Frontal cortex (tissue), 4 donors: ENCODE results near the gene RGS18. TPM values are rescaled to one million over a fixed set of nuclear protein-coding genes. Genes with fewer than 3 reads are reported as not detected.
"Not testable (repeated sequence)": the region's sequence is repeated elsewhere in the genome, so short reads cannot be mapped to it uniquely, and the experiment has no call there.

Source experiments
- DNase-seq, 2 donors: peaks; one replicate each; pipeline ENCODE4 v3.0.0; 2012; ENCODE audit warnings: low spot score in 2 of 2
- FAIRE-seq: peaks from 2 replicates; lab custom pipeline; 2012; peaks lifted over from hg19 to GRCh38; lab: Jason Lieb, UNC
- total RNA-seq: library from RNA; depleted of rRNA; stranded (reverse); fragments of >200 nt; gene quantifications from one replicate; pipeline ENCODE4 v1.2.3, GENCODE V29; 2014
- donor health status: control.
- donor health status: control.
- donor health status: control.

RGS18 gene, protein sequence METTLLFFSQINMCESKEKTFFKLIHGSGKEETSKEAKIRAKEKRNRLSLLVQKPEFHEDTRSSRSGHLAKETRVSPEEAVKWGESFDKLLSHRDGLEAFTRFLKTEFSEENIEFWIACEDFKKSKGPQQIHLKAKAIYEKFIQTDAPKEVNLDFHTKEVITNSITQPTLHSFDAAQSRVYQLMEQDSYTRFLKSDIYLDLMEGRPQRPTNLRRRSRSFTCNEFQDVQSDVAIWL
- total RNA-seq: 0.41 TPM

DNA sequence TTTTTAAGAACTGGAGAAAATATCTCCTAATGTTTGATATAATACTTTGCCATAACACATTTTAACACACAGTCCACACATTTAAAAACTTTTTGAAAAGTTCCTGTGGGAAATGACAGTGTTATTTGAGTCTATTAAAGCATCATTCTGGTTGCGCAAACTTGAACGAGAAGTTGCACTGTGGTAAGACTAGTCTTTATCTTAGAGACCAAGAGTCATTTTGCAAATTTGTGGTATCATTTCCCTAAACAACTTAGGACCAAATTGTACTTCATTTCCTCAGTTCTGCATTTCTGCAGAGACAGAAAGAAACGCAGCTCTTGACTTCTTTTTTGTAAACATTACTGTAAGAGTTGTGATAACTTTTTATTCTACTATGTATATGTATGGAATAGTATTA is at the start of gene RGS18:
Gene RGS18, plus strand, starts transcription at position 282 of the 400 bp plus-strand sequence. CDS start 176 bp downstream, outside the sequence.
- DNase-seq: no peak
- no peak for FAIRE-seq

DNA sequence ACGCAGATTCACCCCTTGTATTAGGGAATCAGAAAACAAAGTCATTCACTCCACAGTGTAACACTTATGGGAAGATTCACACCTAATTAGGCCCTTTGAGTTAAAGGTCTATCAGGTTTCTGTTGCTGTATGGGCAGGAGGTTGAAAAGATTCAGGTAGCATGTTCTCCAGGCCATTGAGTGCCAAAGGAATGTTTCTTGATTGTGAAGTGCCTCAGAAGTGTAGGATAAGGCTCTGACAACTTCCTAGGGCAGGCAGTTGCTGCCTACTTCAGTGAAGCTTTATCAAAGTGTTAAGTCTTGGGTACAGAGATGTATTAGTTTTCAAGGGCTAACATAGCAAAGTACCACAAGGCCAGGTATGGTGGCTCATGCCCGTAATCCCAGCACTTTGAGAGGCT is 48.7 kb upstream of the RGS18 start:
- DNase-seq: no peak
- FAIRE-seq: no peak

DNA sequence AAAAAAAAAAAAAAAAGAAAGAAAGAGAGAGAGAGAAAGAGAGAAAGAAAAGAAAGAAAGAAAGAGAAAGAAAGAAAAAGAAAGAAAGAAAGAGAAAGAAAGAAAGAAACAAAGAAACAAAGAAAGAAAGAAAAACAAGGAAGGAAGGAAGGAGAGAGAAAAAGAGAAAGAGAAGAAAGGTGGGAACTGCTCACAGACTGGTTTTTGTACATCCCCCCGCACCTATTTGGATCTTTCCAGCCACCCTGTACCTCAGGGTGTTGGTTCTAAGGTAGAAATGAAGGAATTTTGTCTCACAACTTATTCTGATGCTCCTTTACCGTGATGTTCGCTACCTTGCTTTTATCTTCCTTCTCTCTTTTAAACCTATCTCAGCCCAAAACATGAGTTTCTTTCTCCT is 43.3 kb upstream of the RGS18 start:
- DNase-seq: no peak
- no peak for FAIRE-seq

DNA sequence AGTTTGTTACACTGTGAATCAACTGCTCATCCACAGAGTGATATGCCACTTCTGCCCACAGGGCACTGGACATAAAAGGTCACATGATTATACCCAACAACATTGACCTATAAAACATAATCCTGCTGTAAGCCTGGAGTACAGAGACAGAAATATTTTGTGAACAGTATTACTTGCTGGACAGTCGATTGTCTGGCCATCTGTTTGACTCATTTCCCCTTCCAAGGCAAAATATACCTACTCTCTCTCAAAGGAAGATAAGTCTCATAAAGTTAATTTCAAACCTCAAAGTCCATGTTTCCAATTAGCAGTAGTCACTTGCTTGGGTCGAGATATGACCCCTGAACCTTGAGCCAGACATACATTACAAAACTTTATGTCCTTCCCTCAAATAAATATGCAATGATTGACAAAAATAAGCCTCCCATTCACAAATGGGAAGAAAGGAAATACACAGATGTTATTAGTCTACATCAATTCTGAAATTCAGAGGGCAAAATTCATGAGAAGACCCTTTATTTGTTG is 39.3 kb upstream of the RGS18 start:
- DNase-seq (no peak), FAIRE-seq (no peak)

DNA sequence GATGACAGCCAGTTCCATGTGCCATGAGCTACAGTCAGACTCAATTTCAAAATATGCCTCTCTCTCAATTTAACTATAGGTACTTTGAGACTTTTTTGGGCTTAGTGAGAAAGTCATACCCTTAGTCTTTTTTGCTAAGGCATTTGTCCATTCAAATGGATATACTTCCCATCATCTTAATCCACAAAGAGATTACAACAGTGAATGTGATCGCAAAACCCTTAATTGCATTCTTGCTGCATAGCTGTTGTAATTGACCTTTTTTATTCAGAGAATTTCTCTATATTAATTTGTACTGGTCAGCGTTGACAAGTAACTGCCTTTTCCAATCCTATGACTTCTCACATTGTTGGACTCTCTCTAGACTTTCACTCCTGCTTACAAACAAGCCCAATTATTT is 38.6 kb upstream of the RGS18 start:
- DNase-seq: no peak
- FAIRE-seq: no peak

DNA sequence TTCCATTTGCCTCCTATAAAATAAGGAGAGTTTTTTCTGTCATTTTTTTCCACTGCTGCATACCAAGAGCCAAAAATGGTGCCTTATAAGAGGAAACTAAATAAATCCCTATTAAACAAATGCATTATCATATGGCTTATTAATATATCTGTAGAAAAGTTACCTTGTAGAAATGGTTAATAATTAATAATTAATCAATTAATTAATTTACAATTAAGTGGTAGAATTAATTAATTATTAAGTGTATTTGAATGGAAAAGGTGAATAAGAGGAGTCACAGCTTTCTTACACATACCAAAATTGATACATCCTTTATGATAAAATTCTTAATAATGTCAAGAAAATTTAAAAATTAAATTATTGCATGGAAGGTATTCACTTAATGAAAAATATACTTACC is 35.6 kb upstream of the RGS18 start:
- DNase-seq (no peak), FAIRE-seq (peak; percentile 75)

DNA sequence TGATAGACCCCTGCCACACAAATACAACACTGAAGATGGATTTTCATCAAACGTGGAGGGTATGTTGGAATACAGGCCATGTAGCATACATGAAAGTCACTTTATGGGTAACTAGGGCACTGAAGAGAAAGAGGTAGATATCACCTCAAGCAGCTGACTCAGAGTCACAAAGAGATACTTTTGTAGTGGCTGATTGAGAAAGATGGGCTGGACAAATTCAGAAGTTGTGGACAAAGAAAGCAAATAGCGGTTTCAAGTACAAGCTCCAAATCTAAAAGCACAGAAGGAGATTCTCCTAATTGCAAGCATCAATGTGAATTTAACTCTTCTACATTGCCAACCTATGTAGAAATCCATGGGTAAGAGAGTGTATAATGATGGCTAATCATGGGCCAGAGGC is 35.0 kb upstream of the RGS18 start:
- FAIRE-seq (no peak), DNase-seq (no peak)

DNA sequence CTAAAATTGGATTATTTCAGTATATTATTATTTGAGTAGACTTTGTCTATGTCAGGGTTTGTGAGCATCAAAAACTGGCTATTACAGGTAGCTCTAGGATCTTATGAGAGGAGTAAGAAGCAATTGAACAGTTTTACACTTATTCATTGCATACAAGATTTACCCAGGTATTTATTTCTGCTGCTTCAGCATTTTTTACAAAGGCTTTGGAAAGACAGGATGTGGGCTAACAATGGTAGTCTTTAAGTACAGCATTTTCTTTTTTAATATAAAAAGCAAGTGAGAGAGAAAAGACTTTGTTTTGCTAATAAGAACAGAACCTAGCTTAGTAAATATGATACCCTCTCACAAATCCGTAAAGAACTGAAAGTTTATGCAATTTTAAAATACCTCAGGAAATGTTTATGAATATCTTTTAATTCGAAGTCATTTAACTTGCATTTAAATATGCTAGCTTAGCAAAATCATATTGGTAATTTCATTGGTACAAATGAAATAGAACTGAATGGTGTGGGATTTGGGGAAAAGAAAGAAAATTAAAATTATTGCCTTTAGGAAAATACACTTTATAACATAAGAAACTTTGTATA is 32.1 kb upstream of the RGS18 start:
- FAIRE-seq (no peak), DNase-seq (no peak)

DNA sequence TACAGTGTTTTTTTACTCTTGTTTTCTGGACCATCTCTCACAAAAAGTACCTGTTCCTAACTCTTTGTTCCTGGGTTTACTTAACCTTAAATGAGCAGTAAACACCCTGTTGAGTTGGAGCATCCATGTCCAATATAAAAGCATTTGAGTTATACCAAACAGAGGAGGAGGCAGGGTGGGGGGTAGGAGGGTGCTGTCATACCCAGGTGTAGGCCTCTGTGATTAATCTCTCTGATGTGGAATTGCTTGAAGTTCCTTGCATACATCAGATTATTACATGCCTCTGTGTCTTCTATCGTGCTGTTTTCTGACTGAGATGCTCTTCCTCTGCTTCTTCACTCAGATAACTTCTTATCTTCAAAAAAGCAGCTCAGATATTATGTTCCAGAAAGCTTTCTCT is 28.1 kb upstream of the RGS18 start:
- FAIRE-seq (no peak), DNase-seq (no peak)

DNA sequence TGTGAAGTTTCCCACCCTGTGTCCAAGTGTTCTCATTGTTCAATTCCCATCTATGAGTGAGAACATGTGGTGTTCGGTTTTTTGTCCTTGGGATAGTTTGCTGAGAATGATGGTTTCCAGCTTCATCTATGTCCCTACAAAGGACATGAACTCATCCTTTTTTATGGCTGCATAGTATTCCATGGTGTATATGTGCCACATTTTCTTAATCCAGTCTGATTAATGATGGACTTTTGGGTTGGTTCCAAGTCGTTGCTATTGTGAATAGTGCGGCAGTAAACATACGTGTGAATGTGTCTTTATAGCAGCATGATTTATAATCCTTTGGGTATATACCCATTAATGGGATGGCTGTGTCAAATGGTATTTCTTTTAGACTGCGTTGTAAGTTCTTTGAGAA is 27.4 kb upstream of the RGS18 start:
- not testable (repeated sequence) for FAIRE-seq, DNase-seq

DNA sequence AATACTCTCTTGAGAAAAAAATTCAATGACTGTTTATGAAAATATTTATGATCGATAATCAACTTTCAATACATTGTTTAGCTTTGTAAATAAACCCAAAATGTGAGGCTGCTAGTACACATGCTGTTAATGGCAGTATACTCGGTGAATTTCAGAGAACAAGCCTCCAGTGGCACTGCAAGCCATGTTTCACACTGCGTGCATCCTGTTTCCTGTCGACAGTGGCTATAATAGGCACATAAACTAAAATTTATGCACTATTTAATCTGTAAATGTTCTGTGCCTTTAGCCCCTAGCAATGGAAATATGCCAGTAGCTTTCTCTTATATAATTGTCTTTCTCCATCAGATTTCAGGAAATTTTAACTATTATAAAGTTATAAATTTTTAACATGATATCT is 26.3 kb upstream of the RGS18 start:
- no peak for DNase-seq
- FAIRE-seq: no peak

DNA sequence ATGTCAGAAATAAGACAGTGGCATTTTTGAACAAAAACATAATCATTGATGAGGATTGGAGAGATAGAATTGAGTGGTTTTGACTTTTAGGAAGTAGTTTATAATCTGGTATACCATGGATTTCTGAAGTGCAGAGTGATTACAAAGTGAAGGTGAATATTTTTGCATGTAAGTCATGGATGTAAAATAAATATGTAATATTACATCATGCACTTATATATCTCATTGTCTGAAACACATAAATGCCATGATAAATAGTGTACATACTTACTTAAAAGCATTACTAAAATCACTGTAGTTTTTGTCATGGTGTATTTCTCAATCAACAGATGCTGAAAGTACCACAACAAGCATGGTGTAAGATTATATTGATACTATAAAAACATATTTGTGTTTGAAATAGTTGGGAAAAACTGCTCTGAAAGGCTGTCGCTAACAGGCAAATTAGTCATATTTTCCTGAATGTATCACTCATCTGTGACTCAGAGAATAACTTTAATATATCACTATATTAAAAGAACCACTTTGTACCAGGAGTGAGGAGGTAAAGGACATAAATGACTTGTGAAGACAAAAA is 24.8 kb upstream of the RGS18 start:
- FAIRE-seq (no peak), DNase-seq (no peak)

DNA sequence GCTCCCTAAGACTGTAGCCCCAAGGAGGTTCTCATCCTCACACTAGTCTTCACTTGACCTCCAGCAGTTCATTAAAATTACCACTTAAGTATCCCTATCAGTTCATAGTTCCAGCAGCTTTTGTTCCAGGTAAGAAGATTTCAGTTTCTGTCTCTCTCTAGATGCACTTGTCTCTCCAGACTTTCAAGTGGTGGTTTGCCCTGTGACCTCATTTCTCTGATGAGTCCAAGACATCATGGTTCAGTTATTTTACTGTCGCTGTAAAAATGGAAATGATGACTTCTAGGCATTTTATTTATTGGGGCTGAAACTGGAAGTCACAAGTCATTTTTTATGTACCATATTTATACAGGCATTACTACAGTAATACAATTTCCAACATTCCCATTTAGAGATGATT is 17.9 kb upstream of the RGS18 start:
- DNase-seq (no peak), FAIRE-seq (no peak)

DNA sequence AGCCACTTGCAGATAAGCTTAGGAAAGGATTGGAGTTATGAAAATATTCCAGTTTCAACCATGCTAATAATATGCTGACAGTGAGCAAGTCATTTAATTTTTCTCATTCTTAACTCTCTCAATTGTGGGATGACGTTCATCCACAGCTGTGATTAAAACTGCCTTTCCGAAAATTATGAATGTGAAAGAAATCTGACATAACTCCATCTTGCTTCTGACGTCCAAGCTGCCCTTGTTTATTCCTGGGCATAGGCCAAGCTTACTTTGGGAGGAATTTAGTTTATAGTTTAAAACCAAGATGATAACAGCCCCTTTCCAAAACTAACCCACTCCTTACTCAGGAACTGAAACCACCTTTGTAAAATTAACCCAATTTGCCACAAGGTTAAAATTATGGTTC is 11.0 kb upstream of the RGS18 start:
- no peak for DNase-seq
- no peak for FAIRE-seq

DNA sequence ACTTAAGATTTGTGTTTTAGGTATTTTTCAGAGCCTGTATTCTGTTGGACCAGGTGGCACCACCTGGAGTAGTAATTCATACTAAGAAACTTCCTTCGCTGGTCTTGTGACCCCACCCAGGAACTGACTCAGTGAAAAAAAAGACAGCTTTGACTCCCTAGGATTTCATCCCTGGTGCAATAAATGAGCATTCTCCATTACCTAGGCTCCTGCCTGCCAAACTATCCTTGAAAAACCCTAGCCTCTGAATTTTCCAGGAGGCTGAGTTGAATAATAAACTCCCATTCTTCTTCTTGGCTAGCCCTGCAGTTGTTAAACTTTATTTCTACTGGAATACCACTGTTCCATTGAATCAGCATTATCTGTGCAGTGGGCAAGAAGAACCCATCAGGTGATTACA is 10.6 kb upstream of the RGS18 start:
- FAIRE-seq (no peak), DNase-seq (no peak)

DNA sequence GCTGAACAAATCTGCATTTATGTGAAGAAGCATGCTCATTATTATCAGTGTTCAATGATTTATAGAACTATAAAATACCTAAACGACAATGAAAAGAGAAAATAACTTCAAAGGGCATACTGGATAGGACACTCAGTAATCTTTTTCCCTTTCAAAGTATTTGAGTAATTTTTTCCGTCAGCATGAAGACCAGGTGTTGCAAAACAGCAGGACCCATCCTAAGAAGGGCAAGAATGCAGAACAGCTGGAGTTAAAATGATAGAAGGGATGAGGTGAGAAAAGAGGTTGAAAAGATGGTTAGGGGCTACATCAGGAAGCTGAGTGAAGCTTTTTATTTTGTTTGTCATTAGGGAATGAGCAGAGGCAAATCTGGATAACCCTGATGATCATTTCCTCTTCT is 7.1 kb upstream of the RGS18 start:
- FAIRE-seq (no peak), DNase-seq (no peak)

DNA sequence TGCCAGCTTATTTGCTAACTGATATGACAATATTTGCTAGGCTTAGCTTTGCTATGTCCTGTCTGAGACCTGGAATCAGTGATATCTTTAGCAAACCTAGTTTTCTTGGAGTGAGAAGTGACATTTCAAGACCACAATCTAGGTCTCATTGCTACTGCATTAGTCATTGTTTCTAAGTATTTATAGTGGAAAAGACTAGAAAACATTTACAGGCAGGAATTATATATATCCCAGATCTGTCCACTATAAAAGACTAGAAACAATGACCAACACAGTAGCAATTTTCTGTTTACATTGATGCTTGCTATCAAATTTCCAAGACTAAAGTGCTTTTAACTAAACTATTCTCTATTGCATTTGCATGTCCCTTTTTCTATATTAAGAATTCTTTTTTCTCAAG is 5.0 kb upstream of the RGS18 start:
- no peak for FAIRE-seq
- no peak for DNase-seq

DNA sequence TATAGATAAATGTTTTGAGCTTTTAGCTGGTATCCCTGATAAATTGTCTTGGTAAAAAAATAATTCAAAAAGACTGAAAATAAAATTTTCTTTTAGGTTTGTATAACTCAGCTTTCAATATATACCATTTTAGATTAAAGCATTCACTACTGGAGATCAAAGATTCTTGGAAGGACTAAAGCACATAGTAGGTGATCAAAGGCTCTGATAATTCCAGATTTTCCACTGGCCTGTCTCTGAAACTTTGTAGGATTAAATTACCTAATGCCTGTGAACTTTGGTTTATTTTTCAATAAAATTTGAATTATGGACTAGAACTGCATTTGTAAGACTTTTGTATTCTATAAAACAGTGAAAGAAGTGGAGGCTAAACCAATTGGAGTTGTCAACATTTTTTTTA is 1.2 kb upstream of the RGS18 start:
- DNase-seq: no peak
- FAIRE-seq: no peak

DNA sequence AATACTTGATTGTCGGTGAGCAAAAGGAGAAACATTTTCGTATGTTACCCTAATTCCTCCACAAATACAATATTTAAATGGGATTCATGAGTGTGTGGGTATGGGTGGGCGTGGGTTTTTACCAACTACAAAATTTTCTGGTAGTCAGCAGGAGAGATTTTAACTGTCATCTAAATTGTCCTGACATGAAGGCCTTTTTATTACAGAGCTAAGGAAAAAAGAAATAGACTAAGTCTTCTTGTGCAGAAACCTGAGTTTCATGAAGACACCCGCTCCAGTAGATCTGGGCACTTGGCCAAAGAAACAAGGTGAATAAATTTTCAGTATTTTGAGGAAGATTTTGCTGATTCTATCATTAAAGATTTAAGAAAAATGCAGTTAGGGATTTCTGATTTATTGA is 752 bp downstream of the RGS18 start:
- FAIRE-seq (no peak), DNase-seq (no peak)

DNA sequence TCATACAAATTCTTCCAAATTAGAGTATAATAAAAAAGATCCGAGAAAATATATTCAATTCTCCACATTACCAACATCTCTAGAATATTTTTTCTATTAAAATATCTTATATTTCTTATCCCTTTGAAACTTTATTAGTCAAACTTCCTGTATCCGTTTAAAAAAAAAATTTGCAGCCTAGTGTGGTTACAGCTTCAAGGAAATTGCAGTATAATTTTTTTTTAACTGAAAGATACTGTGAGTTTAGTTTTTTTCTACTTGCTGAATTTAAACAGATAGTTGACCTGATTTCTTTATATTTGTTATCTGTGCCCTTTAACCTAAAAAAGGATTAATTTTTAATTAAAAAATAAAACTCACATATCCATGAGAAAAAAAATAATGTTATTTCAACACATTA is 1.5 kb downstream of the RGS18 start:
- FAIRE-seq: peak; percentile 52
- no peak for DNase-seq

DNA sequence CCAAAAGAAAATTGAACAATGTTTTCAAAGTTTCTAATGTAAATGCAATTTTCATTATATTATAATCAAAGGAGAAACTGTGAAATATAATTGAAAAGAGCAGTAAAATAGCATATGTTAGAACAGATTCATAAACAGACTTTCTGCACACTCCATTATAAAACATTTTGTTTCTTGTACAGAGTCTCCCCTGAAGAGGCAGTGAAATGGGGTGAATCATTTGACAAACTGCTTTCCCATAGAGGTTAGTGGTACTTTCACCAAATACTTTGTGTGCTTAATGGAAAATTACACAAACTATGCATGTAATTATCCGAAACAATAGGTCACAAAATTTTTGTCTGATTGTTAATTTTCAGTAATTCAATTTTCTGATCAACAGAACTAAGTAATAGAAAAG is 1.9 kb downstream of the RGS18 start:
- FAIRE-seq (no peak), DNase-seq (no peak)

DNA sequence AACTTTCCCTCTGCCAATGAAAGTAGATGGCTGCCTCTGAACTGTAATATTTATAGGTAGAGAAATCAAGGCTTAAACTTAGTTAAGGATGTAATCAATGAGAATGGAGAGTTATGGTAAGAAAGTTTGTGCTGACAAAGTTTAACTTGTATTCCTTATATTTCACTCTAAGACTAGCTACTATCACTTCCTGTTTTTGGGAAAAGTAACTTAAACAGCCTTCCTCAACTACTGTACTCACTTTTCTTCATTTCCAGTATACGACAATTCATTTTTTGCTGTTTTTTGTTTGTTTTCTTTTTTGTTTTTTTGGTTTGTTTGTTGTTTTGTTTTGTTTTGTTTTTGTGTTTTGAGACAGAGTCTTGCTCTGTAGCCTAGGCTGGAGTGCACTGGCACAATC is 3.7 kb downstream of the RGS18 start:
- no peak for DNase-seq
- FAIRE-seq: no peak
